Mammary epithelial cell (primary cell): Measurements from ENCODE around the gene TTC23.

Source experiments
- EZH2 ChIP-seq: IDR thresholded peaks from 2 replicates; pipeline ENCODE4 v1.6.1; 2012; ENCODE audit warnings: low read length, inconsistent platforms, borderline replicate concordance
- TF ChIP-seq, protein P1 (sequence below), 2 donors: IDR thresholded peaks in 1 of 2; conservative IDR thresholded peaks in 1 of 2; 2 replicates each; pipeline ENCODE4 v1.5.1; 2011 to 2012; ENCODE audit warnings: inconsistent platforms in 2 of 2, low read length in 2 of 2, mild to moderate bottlenecking in 2 of 2, control low read depth in 1 of 2, low read depth in 1 of 2; ENCODE audit not compliant: insufficient read depth in 1 of 2; ENCODE audit errors: extremely low read depth in 1 of 2

DNA sequence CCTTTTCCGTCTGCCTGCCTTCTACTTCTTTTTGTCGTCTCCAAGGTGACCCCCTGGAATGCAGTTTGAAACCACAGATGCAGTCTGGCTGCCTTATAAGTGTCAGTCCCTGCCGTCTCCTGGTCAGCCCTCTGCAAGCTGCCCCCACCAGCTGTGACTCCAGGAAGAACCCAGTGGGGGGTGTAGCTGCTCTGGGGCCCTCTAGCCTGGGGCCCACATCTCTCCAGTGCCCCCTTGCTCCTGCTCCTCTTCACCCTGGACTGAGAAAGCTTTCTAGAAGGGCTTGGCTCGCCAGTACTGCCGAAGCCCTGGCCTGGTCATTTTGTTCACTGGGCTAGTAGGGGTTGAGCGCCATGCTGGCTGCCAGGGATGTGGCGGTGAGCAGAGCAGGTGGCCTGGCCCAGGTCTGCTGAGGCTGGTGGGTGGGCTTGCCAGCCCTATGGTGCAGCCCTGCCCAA lies 123.2 kb downstream of the TTC23 start:
- TF ChIP-seq, protein P1, sequence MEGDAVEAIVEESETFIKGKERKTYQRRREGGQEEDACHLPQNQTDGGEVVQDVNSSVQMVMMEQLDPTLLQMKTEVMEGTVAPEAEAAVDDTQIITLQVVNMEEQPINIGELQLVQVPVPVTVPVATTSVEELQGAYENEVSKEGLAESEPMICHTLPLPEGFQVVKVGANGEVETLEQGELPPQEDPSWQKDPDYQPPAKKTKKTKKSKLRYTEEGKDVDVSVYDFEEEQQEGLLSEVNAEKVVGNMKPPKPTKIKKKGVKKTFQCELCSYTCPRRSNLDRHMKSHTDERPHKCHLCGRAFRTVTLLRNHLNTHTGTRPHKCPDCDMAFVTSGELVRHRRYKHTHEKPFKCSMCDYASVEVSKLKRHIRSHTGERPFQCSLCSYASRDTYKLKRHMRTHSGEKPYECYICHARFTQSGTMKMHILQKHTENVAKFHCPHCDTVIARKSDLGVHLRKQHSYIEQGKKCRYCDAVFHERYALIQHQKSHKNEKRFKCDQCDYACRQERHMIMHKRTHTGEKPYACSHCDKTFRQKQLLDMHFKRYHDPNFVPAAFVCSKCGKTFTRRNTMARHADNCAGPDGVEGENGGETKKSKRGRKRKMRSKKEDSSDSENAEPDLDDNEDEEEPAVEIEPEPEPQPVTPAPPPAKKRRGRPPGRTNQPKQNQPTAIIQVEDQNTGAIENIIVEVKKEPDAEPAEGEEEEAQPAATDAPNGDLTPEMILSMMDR (conservative IDR thresholded peaks at IDR 0.05 in 1 of 2, IDR thresholded peaks at IDR 0.05 in 1 of 2; ENCODE audit: extremely low read depth in 1 of 2, insufficient read depth in 1 of 2, low read depth in 1 of 2, low read length in 2 of 2), result no peak
- no peak for TF ChIP-seq EZH2
